ENCODE measurements around the gene IL34. TPM values are rescaled to one million over a fixed set of nuclear protein-coding genes. Genes with fewer than 3 reads are reported as not detected.

The IL34 gene
- polyA plus RNA-seq, 1 donor from 2014 or later: 3.0 TPM

GRCh38 chr16:70659546-70659945 lies 13.2 kb downstream of the IL34 start:
- Histone ChIP-seq H3K27ac (ENCODE audit: low read length) (no peak overlapping the region), H3K4me3 (ENCODE audit: low read length) (no peak overlapping the region)
- TF ChIP-seq POLR2AphosphoS5 (IDR thresholded peaks at IDR 0.05): no peak
- TF ChIP-seq EZH2 (IDR thresholded peaks at IDR 0.05; ENCODE audit: borderline replicate concordance, insufficient read depth, low read length, poor library complexity, severe bottlenecking): no peak
- no peak for TF ChIP-seq REST (IDR thresholded peaks at IDR 0.05; ENCODE audit: borderline replicate concordance)
- no peak for TF ChIP-seq EP300 (conservative IDR thresholded peaks at IDR 0.05; ENCODE audit: poor library complexity, severe bottlenecking)
- no peak for TF ChIP-seq SMC3 (conservative IDR thresholded peaks at IDR 0.05; ENCODE audit: poor library complexity)

DNA sequence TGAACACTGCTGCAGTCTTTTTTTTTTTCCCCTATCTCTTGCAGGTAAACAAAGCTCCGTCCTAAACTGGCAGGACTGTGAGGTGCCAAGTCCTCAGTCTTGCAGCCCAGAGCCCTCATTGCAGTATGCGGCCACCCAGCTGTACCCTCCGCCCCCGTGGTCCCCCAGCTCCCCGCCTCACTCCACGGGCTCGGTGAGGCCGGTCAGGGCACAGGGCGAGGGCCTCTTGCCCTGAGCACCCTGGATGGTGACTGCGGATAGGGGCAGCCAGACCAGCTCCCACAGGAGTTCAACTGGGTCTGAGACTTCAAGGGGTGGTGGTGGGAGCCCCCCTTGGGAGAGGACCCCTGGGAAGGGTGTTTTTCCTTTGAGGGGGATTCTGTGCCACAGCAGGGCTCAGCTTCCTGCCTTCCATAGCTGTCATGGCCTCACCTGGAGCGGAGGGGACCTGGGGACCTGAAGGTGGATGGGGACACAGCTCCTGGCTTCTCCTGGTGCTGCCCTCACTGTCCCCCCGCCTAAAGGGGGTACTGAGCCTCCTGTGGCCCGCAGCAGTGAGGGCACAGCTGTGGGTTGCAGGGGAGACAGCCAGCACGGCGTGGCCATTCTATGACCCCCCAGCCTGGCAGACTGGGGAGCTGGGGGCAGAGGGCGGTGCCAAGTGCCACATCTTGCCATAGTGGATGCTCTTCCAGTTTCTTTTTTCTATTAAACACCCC lies 13.8 kb downstream of the IL34 start:
- Histone ChIP-seq H3K27ac (ENCODE audit: low read length) (no peak overlapping the region), H3K9ac (ENCODE audit: low read length) (no peak overlapping the region), H3K4me3 (ENCODE audit: low read length) (no peak overlapping the region), H3K9me3 (ENCODE audit: low read length) (no peaks in the 10 kb centered on the region), H2AFZ (ENCODE audit: low read depth, low read length) (no peak overlapping the region), H3K79me2 (replicated peaks; ENCODE audit: insufficient read depth, low read length) (no peaks in the 10 kb centered on the region), H3K4me2 (ENCODE audit: low read length) (no peak overlapping the region), H3K36me3 (ENCODE audit: insufficient read depth, low read length) (no peaks in the 10 kb centered on the region), H3K27me3 (ENCODE audit: insufficient read depth, low read depth, low read length) (no peaks in the 10 kb centered on the region), H4K20me1 (ENCODE audit: insufficient read depth) (no peaks in the 10 kb centered on the region), H3F3A (ENCODE audit: insufficient read depth, low read length, poor library complexity, severe bottlenecking) (no peaks in the 10 kb centered on the region), H3K9me2 (ENCODE audit: insufficient read depth, low read length) (no peaks in the 10 kb centered on the region)
- TF ChIP-seq TAF1 (IDR thresholded peaks at IDR 0.05; ENCODE audit: low read depth): no peak
- no peak for TF ChIP-seq MXI1 (conservative IDR thresholded peaks at IDR 0.05; ENCODE audit: poor library complexity, severe bottlenecking)
- no peak for TF ChIP-seq RAD21 (conservative IDR thresholded peaks at IDR 0.05)
- TF ChIP-seq SMC3 (conservative IDR thresholded peaks at IDR 0.05; ENCODE audit: poor library complexity): no peak
- TF ChIP-seq EP300 (conservative IDR thresholded peaks at IDR 0.05; ENCODE audit: poor library complexity, severe bottlenecking): no peak
- TF ChIP-seq EZH2 (IDR thresholded peaks at IDR 0.05; ENCODE audit: borderline replicate concordance, insufficient read depth, low read length, poor library complexity, severe bottlenecking): no peak
- TF ChIP-seq, protein P1, sequence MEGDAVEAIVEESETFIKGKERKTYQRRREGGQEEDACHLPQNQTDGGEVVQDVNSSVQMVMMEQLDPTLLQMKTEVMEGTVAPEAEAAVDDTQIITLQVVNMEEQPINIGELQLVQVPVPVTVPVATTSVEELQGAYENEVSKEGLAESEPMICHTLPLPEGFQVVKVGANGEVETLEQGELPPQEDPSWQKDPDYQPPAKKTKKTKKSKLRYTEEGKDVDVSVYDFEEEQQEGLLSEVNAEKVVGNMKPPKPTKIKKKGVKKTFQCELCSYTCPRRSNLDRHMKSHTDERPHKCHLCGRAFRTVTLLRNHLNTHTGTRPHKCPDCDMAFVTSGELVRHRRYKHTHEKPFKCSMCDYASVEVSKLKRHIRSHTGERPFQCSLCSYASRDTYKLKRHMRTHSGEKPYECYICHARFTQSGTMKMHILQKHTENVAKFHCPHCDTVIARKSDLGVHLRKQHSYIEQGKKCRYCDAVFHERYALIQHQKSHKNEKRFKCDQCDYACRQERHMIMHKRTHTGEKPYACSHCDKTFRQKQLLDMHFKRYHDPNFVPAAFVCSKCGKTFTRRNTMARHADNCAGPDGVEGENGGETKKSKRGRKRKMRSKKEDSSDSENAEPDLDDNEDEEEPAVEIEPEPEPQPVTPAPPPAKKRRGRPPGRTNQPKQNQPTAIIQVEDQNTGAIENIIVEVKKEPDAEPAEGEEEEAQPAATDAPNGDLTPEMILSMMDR (IDR thresholded peaks at IDR 0.05; ENCODE audit: poor library complexity, severe bottlenecking): no peak
- TF ChIP-seq REST (IDR thresholded peaks at IDR 0.05; ENCODE audit: borderline replicate concordance): no peak
- no peak for TF ChIP-seq POLR2AphosphoS5 (IDR thresholded peaks at IDR 0.05)

More at GRCh38 chr16:70659546-70659945, 13.2 kb downstream of the IL34 start:
- H3K36me3 ChIP-seq (ENCODE audit: insufficient read depth, low read length): no peaks in the 10 kb centered on the region
- no peak overlapping the region for H2AFZ ChIP-seq (ENCODE audit: low read depth, low read length)
- no peak overlapping the region for H3K4me2 ChIP-seq (ENCODE audit: low read length)
- H3K79me2 ChIP-seq (replicated peaks; ENCODE audit: insufficient read depth, low read length): no peaks in the 10 kb centered on the region
- H3K9ac ChIP-seq (ENCODE audit: low read length): no peak overlapping the region
- H4K20me1 ChIP-seq (ENCODE audit: insufficient read depth): no peaks in the 10 kb centered on the region
- no peaks in the 10 kb centered on the region for H3K27me3 ChIP-seq (ENCODE audit: insufficient read depth, low read depth, low read length)
- no peaks in the 10 kb centered on the region for H3K9me2 ChIP-seq (ENCODE audit: insufficient read depth, low read length)
- no peaks in the 10 kb centered on the region for H3K9me3 ChIP-seq (ENCODE audit: low read length)
- H3F3A ChIP-seq (ENCODE audit: insufficient read depth, low read length, poor library complexity, severe bottlenecking): no peaks in the 10 kb centered on the region

Data from neural cell (in vitro differentiated cells).